Head of caudate nucleus (tissue), 42 donors: ENCODE data around the gene CCDC148.
"Not testable (repeated sequence)": the region's sequence is repeated elsewhere in the genome, so short reads cannot be mapped to it uniquely, and the experiment has no call there.

Experiments used
- DNase-seq, 42 donors: peaks; one replicate each; pipeline versions ENCODE4 v3.0.0 to v3.0.0-alpha.2; 2020 to 2021; ENCODE audit warnings: mixed read lengths in 7 of 42
- intact Hi-C: fragments of 100-400 bp; cut with DNase I; formaldehyde crosslinking; loops from one replicate; pipeline ENCODE4 v1.15.0; 2022

Gene CCDC148

GRCh38 chr2:158321264-158321663 lies 135.3 kb downstream of the CCDC148 start:
- intact Hi-C loops: no loop called here
- DNase-seq: no peak

- intact Hi-C loops: no loop called here
- no peak for DNase-seq
Measured at GRCh38 chr2:158319269-158319668, 137.3 kb downstream of the CCDC148 start.

GRCh38 chr2:158317642-158318041 lies 138.9 kb downstream of the CCDC148 start:
- no peak for DNase-seq
- intact Hi-C loops: no loop called here

GRCh38 chr2:158315803-158316414 lies 140.6 kb downstream of the CCDC148 start:
- DNase-seq: no peak
- intact Hi-C loops: no loop called here

GRCh38 chr2:158315000-158315399 lies 141.6 kb downstream of the CCDC148 start:
- DNase-seq: no peak
- intact Hi-C loops: no loop called here

GRCh38 chr2:158313734-158314133 lies 142.8 kb downstream of the CCDC148 start:
- no peak for DNase-seq
- intact Hi-C loops: no loop called here

- no peak for DNase-seq
- intact Hi-C loops: no loop called here
Measured at GRCh38 chr2:158312981-158313380, 143.6 kb downstream of the CCDC148 start.

GRCh38 chr2:158310407-158310806 lies 146.1 kb downstream of the CCDC148 start:
- DNase-seq, intact Hi-C loops: not testable (repeated sequence)

GRCh38 chr2:158305501-158305900 lies 151.1 kb downstream of the CCDC148 start:
- intact Hi-C loops: no loop called here
- DNase-seq: no peak

GRCh38 chr2:158300394-158300793 lies 156.2 kb downstream of the CCDC148 start:
- intact Hi-C loops: no loop called here
- DNase-seq: no peak

- intact Hi-C loops: no loop called here
- no peak for DNase-seq
Measured at GRCh38 chr2:158297606-158298005, 158.9 kb downstream of the CCDC148 start.

- intact Hi-C loops: no loop called here
- no peak for DNase-seq
Measured at GRCh38 chr2:158297120-158297519, 159.4 kb downstream of the CCDC148 start.

- intact Hi-C loops: no loop called here
- no peak for DNase-seq
Measured at GRCh38 chr2:158293722-158294121, 162.8 kb downstream of the CCDC148 start.

GRCh38 chr2:158291544-158292180 lies 164.9 kb downstream of the CCDC148 start:
- DNase-seq: no peak
- intact Hi-C loops: no loop called here

GRCh38 chr2:158290225-158290624 lies 166.3 kb downstream of the CCDC148 start:
- intact Hi-C loops: no loop called here

GRCh38 chr2:158276619-158277471 lies 179.7 kb downstream of the CCDC148 start:
- DNase-seq: no peak
- intact Hi-C loops: no loop called here

More at GRCh38 chr2:158290225-158290624, 166.3 kb downstream of the CCDC148 start:
- DNase-seq: no peak

- intact Hi-C loops: no loop called here
- no peak for DNase-seq
Measured at GRCh38 chr2:158273791-158274190, 182.8 kb downstream of the CCDC148 start.

- intact Hi-C loops: no loop called here
- no peak for DNase-seq
Measured at GRCh38 chr2:158270536-158270935, 186.0 kb downstream of the CCDC148 start.

- DNase-seq: no peak
Measured at GRCh38 chr2:158269143-158269542, 187.4 kb downstream of the CCDC148 start.

GRCh38 chr2:158266111-158266510 lies 190.4 kb downstream of the CCDC148 start:
- intact Hi-C loops: no loop called here
- no peak for DNase-seq

More at GRCh38 chr2:158269143-158269542, 187.4 kb downstream of the CCDC148 start:
- intact Hi-C loops: no loop called here
